Dermis blood vessel endothelial cell (primary cell): ENCODE data around the gene MARVELD2. TPM values are rescaled to one million over a fixed set of nuclear protein-coding genes. Genes with fewer than 3 reads are reported as not detected.

Experiments
- DNase-seq: peaks from one replicate; pipeline ENCODE4 v3.0.0; 2010
- total RNA-seq: library from RNA; depleted of rRNA; stranded (reverse); fragments of >200 nt; gene quantifications from 2 replicates; pipeline ENCODE4 v1.2.3, GENCODE V29; 2014

The MARVELD2 gene
- total RNA-seq, 1 donor from 2014 or later = 2.0 TPM

DNA sequence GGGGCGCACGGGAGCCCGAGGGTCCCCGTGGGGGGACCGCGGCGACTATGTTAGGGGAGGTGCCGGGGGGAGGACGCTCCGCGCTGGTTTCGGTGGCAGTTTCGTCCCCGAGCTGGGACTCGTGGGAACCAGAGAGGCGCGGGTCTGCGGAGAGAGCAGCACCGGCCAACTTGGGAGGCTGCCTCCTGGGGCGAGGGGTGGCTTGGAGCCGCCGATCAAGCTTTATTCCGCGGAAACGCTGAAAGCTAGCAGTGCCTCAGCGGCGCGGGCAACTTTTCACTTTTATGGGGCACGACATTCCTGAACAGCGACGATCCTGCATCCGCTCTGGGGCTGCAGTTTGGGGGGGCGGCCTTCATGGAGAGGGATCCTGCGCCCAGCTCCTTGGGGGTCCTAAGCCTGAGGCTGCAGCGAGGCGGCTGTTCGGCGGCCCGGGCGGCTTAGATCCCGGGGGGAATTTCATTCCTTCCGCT lies 78.0 kb downstream of the MARVELD2 start:
- peak; percentile 43 for DNase-seq

- peak; percentile 49 for DNase-seq
Measured at GRCh38 chr5:69493396-69494133, 78.6 kb downstream of the MARVELD2 start.

Other genes with a start within 250 kb of the MARVELD2 start
- gene CCNB1, start 248.0 kb upstream of the MARVELD2 start, total RNA-seq = 63.8 and 223 TPM in 2 replicates
- 3.1 and 10.7 TPM in 2 replicates for gene CENPH, start 225.5 kb upstream of the MARVELD2 start, total RNA-seq
- gene CDK7, start 180.2 kb upstream of the MARVELD2 start, total RNA-seq = 35.9 and 62.5 TPM in 2 replicates
- gene CCDC125, start 82.3 kb upstream of the MARVELD2 start, total RNA-seq = 5.6 and 8.7 TPM in 2 replicates
- gene AK6, start 45.6 kb upstream of the MARVELD2 start, total RNA-seq = 21.3 and 52.0 TPM in 2 replicates
- 56.7 and 94.0 TPM in 2 replicates for gene TAF9, start 45.6 kb upstream of the MARVELD2 start, total RNA-seq
- gene RAD17, start 45.3 kb upstream of the MARVELD2 start, total RNA-seq = 17.4 and 19.1 TPM in 2 replicates
- gene OCLN, start 77.7 kb downstream of the MARVELD2 start, total RNA-seq = 4.4 and 5.7 TPM in 2 replicates
- gene GTF2H2C, start 145.1 kb downstream of the MARVELD2 start, total RNA-seq = 20.9 and 34.4 TPM in 2 replicates